ENCODE measurements around the gene GLI3.

The GLI3 gene

GRCh38 chr7:42096268-42096667 is 140.7 kb downstream of the GLI3 start:
- H3K4me3 ChIP-seq (ENCODE audit: low read length), result no peak overlapping the region
- no peaks in the 10 kb centered on the region for H3K9me3 ChIP-seq (replicated peaks; ENCODE audit: insufficient read depth, low read length)
- no peak overlapping the region for H3K9ac ChIP-seq (ENCODE audit: low read length)
- H3K9me2 ChIP-seq (replicated peaks; ENCODE audit: insufficient read depth, low read length), result no peaks in the 10 kb centered on the region
- no peaks in the 10 kb centered on the region for H3K4me1 ChIP-seq (ENCODE audit: low read length)
- no peaks in the 10 kb centered on the region for H3K36me3 ChIP-seq (replicated peaks; ENCODE audit: insufficient read depth, low read length)
- H3K27ac ChIP-seq (ENCODE audit: low read length), result no peak overlapping the region
- H2AFZ ChIP-seq (ENCODE audit: low read length), result no peak overlapping the region
- no peaks in the 10 kb centered on the region for H4K20me1 ChIP-seq (ENCODE audit: insufficient read depth, low read length)
- no peak for DNase-seq
- no peak overlapping the region for H3K4me2 ChIP-seq (ENCODE audit: low read depth, low read length)
- TF ChIP-seq EZH2phosphoT487 (IDR thresholded peaks at IDR 0.05; ENCODE audit: low read length), result no peak
- no peak for TF ChIP-seq CTCF (IDR thresholded peaks at IDR 0.05; ENCODE audit: low read length)
- no peak for TF ChIP-seq EZH2 (optimal IDR thresholded peaks at IDR 0.05; ENCODE audit: low read depth, low read length)
- H3K79me2 ChIP-seq (ENCODE audit: low read length), result no peaks in the 10 kb centered on the region
- no peaks in the 10 kb centered on the region for H3F3A ChIP-seq (ENCODE audit: insufficient read depth, low read length)
- H3K27me3 ChIP-seq (replicated peaks; ENCODE audit: insufficient read depth, low read length), result no peaks in the 10 kb centered on the region

GRCh38 chr7:42095791-42096190 is 141.2 kb downstream of the GLI3 start:
- Histone ChIP-seq H3K9me3 (replicated peaks; ENCODE audit: insufficient read depth, low read length) (no peaks in the 10 kb centered on the region), H3K4me3 (ENCODE audit: low read length) (no peak overlapping the region), H3F3A (ENCODE audit: insufficient read depth, low read length) (no peaks in the 10 kb centered on the region), H3K27ac (ENCODE audit: low read length) (no peak overlapping the region), H3K9me2 (replicated peaks; ENCODE audit: insufficient read depth, low read length) (no peaks in the 10 kb centered on the region), H3K36me3 (replicated peaks; ENCODE audit: insufficient read depth, low read length) (no peaks in the 10 kb centered on the region), H4K20me1 (ENCODE audit: insufficient read depth, low read length) (no peaks in the 10 kb centered on the region), H2AFZ (ENCODE audit: low read length) (no peak overlapping the region), H3K79me2 (ENCODE audit: low read length) (no peaks in the 10 kb centered on the region), H3K4me2 (ENCODE audit: low read depth, low read length) (no peak overlapping the region), H3K9ac (ENCODE audit: low read length) (no peak overlapping the region), H3K4me1 (ENCODE audit: low read length) (no peaks in the 10 kb centered on the region), H3K27me3 (replicated peaks; ENCODE audit: insufficient read depth, low read length) (no peaks in the 10 kb centered on the region)
- TF ChIP-seq EZH2phosphoT487 (IDR thresholded peaks at IDR 0.05; ENCODE audit: low read length) (no peak), EZH2 (optimal IDR thresholded peaks at IDR 0.05; ENCODE audit: low read depth, low read length) (no peak), CTCF (IDR thresholded peaks at IDR 0.05; ENCODE audit: low read length) (no peak)
- DNase-seq, result no peak

- no peaks in the 10 kb centered on the region for H3K79me2 ChIP-seq (ENCODE audit: low read length)
- no peak overlapping the region for H3K9ac ChIP-seq (ENCODE audit: low read length)
- no peak for DNase-seq
- no peaks in the 10 kb centered on the region for H3K4me1 ChIP-seq (ENCODE audit: low read length)
- no peak overlapping the region for H3K27ac ChIP-seq (ENCODE audit: low read length)
- H3F3A ChIP-seq (ENCODE audit: insufficient read depth, low read length), result no peaks in the 10 kb centered on the region
- H3K27me3 ChIP-seq (replicated peaks; ENCODE audit: insufficient read depth, low read length), result no peaks in the 10 kb centered on the region
- no peaks in the 10 kb centered on the region for H4K20me1 ChIP-seq (ENCODE audit: insufficient read depth, low read length)
- H3K4me2 ChIP-seq (ENCODE audit: low read depth, low read length), result no peak overlapping the region
- H3K9me3 ChIP-seq (replicated peaks; ENCODE audit: insufficient read depth, low read length), result no peaks in the 10 kb centered on the region
- no peak overlapping the region for H3K4me3 ChIP-seq (ENCODE audit: low read length)
- no peaks in the 10 kb centered on the region for H3K36me3 ChIP-seq (replicated peaks; ENCODE audit: insufficient read depth, low read length)
- no peaks in the 10 kb centered on the region for H3K9me2 ChIP-seq (replicated peaks; ENCODE audit: insufficient read depth, low read length)
- H2AFZ ChIP-seq (ENCODE audit: low read length), result no peak overlapping the region
- TF ChIP-seq CTCF (IDR thresholded peaks at IDR 0.05; ENCODE audit: low read length) (no peak), EZH2phosphoT487 (IDR thresholded peaks at IDR 0.05; ENCODE audit: low read length) (no peak), EZH2 (optimal IDR thresholded peaks at IDR 0.05; ENCODE audit: low read depth, low read length) (no peak)
Observed at GRCh38 chr7:42093349-42093905, 143.6 kb downstream of the GLI3 start.
